A673 (cell line): Measurements from ENCODE around the gene KDELR3. TPM values are rescaled to one million over a fixed set of nuclear protein-coding genes. Genes with fewer than 3 reads are reported as not detected.

ENCODE experiments used
- BruUV-seq: library from RNA; stranded (reverse); fragments of 400-500 nt; replicated peaks from 2 replicates; lab custom pipeline; 2021; lab: Mats Ljungman, UMichigan
- CTCF ChIA-PET: fragments of 300-600 bp; sonication (Branson Sonifier 250); formaldehyde crosslinking; loops from one replicate; lab custom pipeline; 2022; ENCODE audit warnings: antibody characterized with exemption; lab: Charles Lee
- POLR2A ChIA-PET: fragments of 300-600 bp; sonication (Branson Sonifier 250); formaldehyde crosslinking; loops from one replicate; lab custom pipeline; 2022; ENCODE audit warnings: antibody characterized with exemption; ENCODE audit not compliant: low non-redundant PET; lab: Charles Lee
- DNase-seq: peaks from one replicate; pipeline ENCODE4 v3.0.0-alpha.2; 2015; ENCODE audit warnings: low spot score
- H3K27ac ChIP-seq: fragments of 200-600 bp; sonication (generic); 2 replicates; pipeline ENCODE4 v1.5.1; 2016; ENCODE audit warnings: mixed run types, low read depth, mild to moderate bottlenecking, mixed read lengths, antibody characterized with exemption, low read length; ENCODE audit not compliant: poor library complexity, severe bottlenecking
- H3K27me3 ChIP-seq: fragments of 200-600 bp; sonication (generic); replicated peaks from 2 replicates; pipeline ENCODE4 v1.6.1; 2017; ENCODE audit warnings: mixed run types, low read depth, mild to moderate bottlenecking, mixed read lengths, antibody characterized with exemption, low read length; ENCODE audit not compliant: insufficient read depth, poor library complexity
- H3K36me3 ChIP-seq: fragments of 200-600 bp; sonication (generic); 2 replicates; pipeline ENCODE4 v1.6.1; 2016; ENCODE audit warnings: mixed run types, mild to moderate bottlenecking, mixed read lengths, antibody characterized with exemption, low read length; ENCODE audit not compliant: insufficient read depth, poor library complexity, severe bottlenecking
- H3K4me1 ChIP-seq: fragments of 200-600 bp; sonication (generic); 2 replicates; pipeline ENCODE4 v1.6.1; 2017; ENCODE audit warnings: mixed run types, mild to moderate bottlenecking, mixed read lengths, antibody characterized with exemption, low read length; ENCODE audit not compliant: insufficient read depth, poor library complexity, severe bottlenecking
- H3K4me3 ChIP-seq: fragments of 200-600 bp; sonication (generic); 2 replicates; pipeline ENCODE4 v1.5.1; 2016; ENCODE audit warnings: low read depth, mixed run types, mild to moderate bottlenecking, mixed read lengths, low read length; ENCODE audit not compliant: poor library complexity, severe bottlenecking
- H3K9me3 ChIP-seq: fragments of 200-600 bp; sonication (generic); 2 replicates; pipeline ENCODE4 v1.6.1; 2016; ENCODE audit warnings: mixed run types, low read depth, mild to moderate bottlenecking, mixed read lengths, antibody characterized with exemption, low read length; ENCODE audit not compliant: poor library complexity, severe bottlenecking
- CTCF ChIP-seq: fragments of 300-800, 200-600 bp; sonication (generic); conservative IDR thresholded peaks from 2 replicates; pipeline ENCODE4 v1.5.1; 2017; ENCODE audit warnings: low read depth, mild to moderate bottlenecking, antibody characterized with exemption, low read length, moderate library complexity, mixed read lengths
- EZH2 ChIP-seq: fragments of 200-600 bp; sonication (generic); IDR thresholded peaks from 2 replicates; pipeline ENCODE4 v1.6.1; 2017; ENCODE audit warnings: borderline replicate concordance, low read depth, mild to moderate bottlenecking, mixed read lengths, antibody characterized with exemption, low read length; ENCODE audit not compliant: poor library complexity, severe bottlenecking
- intact Hi-C: fragments of 100-400 bp; cut with micrococcal nuclease; formaldehyde crosslinking; loops from one replicate; pipeline ENCODE4 v1.10.0; 2022; ENCODE audit not compliant: unreplicated experiment
- total RNA-seq: library from RNA; stranded (reverse); gene quantifications from 2 replicates; pipeline ENCODE4 v1.2.3, GENCODE V29; 2021

Gene KDELR3
- total RNA-seq, 1 experiment from 2014 or later: 4.0 TPM

- no peaks in the 10 kb centered on the region for H3K4me1 ChIP-seq
- no peaks in the 10 kb centered on the region for H3K36me3 ChIP-seq
- no peaks in the 10 kb centered on the region for H3K9me3 ChIP-seq
- H3K27ac ChIP-seq: no peak overlapping the region
- no peak for TF ChIP-seq EZH2
- TF ChIP-seq CTCF: no peak
- no peaks in the 10 kb centered on the region for H3K27me3 ChIP-seq
- no TSS peak for BruUV-seq
- CTCF ChIA-PET: no interaction called here
- POLR2A ChIA-PET: no interaction called here
- DNase-seq: no peak
- intact Hi-C loops: no loop called here
- no peak overlapping the region for H3K4me3 ChIP-seq
Observed at GRCh38 chr22:38423512-38424503, 44.1 kb upstream of the KDELR3 start.

- no peak for TF ChIP-seq EZH2
- TF ChIP-seq CTCF: no peak
- Histone ChIP-seq H3K4me3 (no peak overlapping the region), H3K27ac (no peak overlapping the region), H3K36me3 (no peaks in the 10 kb centered on the region), H3K9me3 (no peaks in the 10 kb centered on the region), H3K27me3 (no peaks in the 10 kb centered on the region), H3K4me1 (no peaks in the 10 kb centered on the region)
- DNase-seq: no peak
- intact Hi-C loops: no loop called here
- no TSS peak for BruUV-seq
- ChIA-PET CTCF (no interaction called here), POLR2A (no interaction called here)
Observed at GRCh38 chr22:38424525-38425080, 43.3 kb upstream of the KDELR3 start.

DNA sequence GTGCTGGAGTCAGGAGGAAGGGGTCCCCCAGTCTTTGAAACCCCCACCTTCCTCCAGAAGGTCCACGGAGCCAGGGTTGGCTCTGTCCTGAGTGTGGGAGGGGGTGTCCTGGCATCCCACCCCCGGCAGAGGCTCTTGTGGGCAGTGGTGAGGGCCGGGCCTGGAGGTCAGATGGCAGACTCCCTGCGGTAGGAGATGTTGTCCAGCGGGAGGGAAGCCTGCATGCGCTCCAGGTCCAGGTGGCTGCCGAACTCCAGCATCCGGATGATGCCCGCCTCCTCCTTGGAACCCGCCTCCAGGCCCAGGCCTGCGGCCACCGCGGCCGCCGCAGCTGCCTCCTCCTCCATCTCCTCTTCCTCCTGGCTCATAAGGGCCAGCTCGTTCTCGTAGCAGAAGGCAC, 41.3 kb upstream of the KDELR3 start:
- DNase-seq: no peak
- no peak overlapping the region for H3K4me3 ChIP-seq
- no peaks in the 10 kb centered on the region for H3K9me3 ChIP-seq
- intact Hi-C loops: no loop called here
- H3K36me3 ChIP-seq: no peaks in the 10 kb centered on the region
- H3K27me3 ChIP-seq: no peaks in the 10 kb centered on the region
- H3K4me1 ChIP-seq: no peaks in the 10 kb centered on the region
- no TSS peak for BruUV-seq
- CTCF ChIA-PET: no interaction called here
- POLR2A ChIA-PET: no interaction called here
- TF ChIP-seq CTCF (no peak), EZH2 (no peak)
- no peak overlapping the region for H3K27ac ChIP-seq
